ENCODE results near the gene HOXA1.

Gene HOXA1

DNA sequence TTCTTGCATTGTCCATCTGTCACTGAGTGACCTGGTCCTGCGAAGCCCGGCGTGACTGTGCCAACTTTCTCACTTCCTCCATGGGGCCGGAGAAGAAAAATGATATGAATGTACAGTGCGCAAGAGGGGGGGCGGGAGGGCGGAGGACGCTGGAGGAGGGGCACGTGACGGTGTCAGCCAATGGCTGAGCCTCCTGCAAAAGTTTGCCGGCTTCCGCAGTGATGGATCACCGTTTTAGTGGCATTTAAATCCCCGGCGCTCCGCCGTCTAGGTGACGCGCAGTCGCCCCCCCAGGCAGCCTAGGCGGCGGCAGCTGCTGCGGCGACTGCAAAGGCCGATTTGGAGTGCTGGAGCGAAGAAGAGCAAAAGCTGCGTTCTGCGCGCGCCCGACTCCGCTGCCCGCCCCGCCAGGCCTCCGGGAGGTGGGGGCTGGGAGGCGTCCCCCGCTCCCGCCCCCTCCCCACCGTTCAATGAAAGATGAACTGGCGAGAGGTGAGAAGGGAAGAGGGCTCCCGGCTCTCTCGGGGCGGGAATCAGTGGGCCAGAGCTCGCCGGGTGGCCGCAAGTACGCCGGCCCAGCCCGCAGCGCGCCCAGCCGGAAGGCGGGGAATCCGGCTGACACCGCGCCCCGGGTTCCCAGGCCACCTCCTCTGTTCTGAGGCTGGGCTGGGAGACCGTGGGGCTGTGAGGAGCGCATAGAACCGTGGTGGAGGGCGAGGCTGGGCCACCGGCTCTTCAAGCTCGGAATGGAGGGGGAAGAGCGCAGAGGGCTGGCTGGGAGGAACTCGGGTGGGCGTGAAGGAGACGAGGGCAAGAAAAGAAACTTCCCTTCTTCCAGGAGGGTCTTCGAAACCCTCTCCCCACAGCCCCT, at the start of gene HOXA1:
HOXA1 (minus strand) TSS at position 104 of the 871 bp plus-strand sequence; CDS start at position 16, 88 bp downstream.
- Histone ChIP-seq H3K27me3 (replicated peaks; ENCODE audit: control insufficient read depth, insufficient read depth, low read length) (no peaks in the 10 kb centered on the region), H3K9ac (ENCODE audit: low read length) (peak within 1 kb of the TSS; percentile 97), H3K4me1 (ENCODE audit: control insufficient read depth, insufficient read depth, low read length) (peaks cover 44% of the 10 kb centered on the region), H3K36me3 (ENCODE audit: control insufficient read depth, insufficient read depth, low read length, severe bottlenecking) (no peaks in the 10 kb centered on the region), H3K9me3 (ENCODE audit: control insufficient read depth, low read length) (no peaks in the 10 kb centered on the region), H3K4me3 (ENCODE audit: low read length) (peak within 1 kb of the TSS; percentile 94)
- no peak for DNase-seq (ENCODE audit: low read depth)

DNA sequence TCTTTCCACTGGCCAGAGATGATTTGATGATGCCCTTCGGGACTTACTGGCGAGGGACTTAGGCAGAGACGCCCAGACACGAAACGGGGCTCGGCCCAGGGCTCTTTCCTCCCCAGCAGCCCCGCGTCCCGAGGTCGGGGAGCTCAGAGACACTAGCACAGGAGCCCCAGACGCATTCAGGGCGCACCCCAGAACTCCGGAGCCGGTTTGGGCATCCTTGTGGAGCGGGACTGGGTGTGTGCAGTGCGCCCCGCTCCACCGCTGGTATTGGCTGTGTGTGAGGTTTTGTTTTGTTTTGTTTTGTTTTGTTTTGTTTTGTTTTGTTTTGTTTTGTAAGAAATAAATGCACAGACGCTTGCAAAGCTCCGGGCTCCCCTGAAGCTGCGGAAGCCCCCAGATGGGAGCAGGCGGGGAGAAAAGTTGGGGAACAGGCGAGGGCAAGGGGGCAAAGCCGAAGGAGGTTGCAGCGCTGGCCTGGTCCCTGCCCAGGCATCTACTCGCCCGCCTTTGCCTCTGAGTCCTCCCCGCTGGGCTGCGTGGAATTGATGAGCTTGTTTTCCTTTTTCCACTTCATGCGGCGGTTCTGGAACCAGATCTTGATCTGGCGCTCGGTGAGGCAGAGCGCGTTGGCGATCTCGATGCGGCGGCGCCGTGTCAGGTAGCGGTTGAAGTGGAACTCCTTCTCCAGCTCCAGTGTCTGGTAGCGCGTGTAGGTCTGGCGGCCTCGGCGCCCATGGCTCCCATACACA, 49.5 kb upstream of the HOXA1 start:
- H3K36me3 ChIP-seq (ENCODE audit: control insufficient read depth, insufficient read depth, low read length, severe bottlenecking) = peaks cover 25% of the 10 kb centered on the region
- peak overlapping the region; percentile 88 for H3K9ac ChIP-seq (ENCODE audit: low read length)
- peaks cover 44% of the 10 kb centered on the region for H3K4me1 ChIP-seq (ENCODE audit: control insufficient read depth, insufficient read depth, low read length)
- no peaks in the 10 kb centered on the region for H3K27me3 ChIP-seq (replicated peaks; ENCODE audit: control insufficient read depth, insufficient read depth, low read length)
- peak overlapping the region; percentile 94 for H3K4me3 ChIP-seq (ENCODE audit: low read length)
- DNase-seq (ENCODE audit: low read depth) = no peak
- no peaks in the 10 kb centered on the region for H3K9me3 ChIP-seq (ENCODE audit: control insufficient read depth, low read length)

DNA sequence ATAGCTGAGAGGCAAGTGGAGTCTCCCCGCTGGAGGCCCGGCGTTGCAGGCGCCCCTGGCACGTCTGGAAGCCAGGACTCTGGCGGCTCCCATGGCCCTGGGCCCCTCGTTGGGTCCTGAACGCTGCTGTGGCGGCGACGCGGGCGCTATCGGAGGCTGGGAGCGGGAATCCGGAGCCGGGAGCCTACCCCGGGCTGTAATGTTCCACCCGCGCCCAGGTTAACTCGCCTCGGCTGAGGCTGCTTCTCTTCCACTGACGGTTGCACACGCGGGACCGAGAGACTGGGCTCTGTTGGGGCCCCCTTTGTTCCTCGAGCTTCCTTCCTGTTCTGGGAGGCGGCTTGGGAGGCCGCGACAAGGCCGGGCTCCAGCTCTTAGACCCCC, 49.0 kb upstream of the HOXA1 start:
- Histone ChIP-seq H3K9ac (ENCODE audit: low read length) (peak overlapping the region; percentile 88), H3K27me3 (replicated peaks; ENCODE audit: control insufficient read depth, insufficient read depth, low read length) (no peaks in the 10 kb centered on the region), H3K4me3 (ENCODE audit: low read length) (peak overlapping the region; percentile 94), H3K4me1 (ENCODE audit: control insufficient read depth, insufficient read depth, low read length) (peaks cover 50% of the 10 kb centered on the region), H3K36me3 (ENCODE audit: control insufficient read depth, insufficient read depth, low read length, severe bottlenecking) (peaks cover 25% of the 10 kb centered on the region), H3K9me3 (ENCODE audit: control insufficient read depth, low read length) (no peaks in the 10 kb centered on the region)
- no peak for DNase-seq (ENCODE audit: low read depth)

DNA sequence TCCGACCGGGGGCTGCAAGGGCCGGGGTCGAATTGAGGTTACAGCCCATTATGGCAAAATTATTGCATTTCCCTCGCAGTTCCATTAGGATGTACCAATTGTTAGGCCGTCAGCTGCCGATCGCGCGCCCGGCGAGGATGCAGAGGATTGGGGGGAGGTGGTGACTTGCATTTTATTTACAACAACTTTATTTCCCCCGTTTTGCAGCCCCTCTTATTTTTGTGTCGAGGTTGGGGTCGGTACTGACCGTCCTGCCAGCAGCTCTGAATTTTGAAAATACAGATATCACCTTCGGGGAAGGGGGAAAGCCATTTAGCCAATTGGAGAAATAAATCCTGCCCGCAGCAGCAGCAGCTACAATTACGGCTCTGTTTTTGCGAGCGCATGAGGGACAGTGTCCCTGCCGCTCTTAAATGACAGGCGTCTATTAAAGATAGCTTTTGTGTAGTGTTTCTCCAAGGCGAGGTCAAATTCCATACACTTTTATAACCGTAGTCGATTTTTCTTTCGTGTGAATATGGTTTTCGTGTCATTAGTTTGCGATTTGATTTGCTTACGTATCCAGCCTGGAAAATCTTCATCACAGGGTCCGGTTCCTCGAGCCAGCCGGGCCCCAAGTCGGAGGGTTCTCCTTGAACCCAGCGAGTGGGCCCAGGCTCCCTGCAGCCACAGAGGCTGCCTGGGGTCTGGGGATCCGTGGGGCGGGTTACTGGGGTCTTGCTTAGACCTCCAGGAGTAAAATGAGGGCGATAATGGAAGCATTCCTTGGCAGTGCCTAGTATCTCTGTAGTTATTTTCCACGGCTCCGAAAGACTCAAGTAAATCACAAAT, 48.4 kb upstream of the HOXA1 start:
- Histone ChIP-seq H3K27me3 (replicated peaks; ENCODE audit: control insufficient read depth, insufficient read depth, low read length) (no peaks in the 10 kb centered on the region), H3K9ac (ENCODE audit: low read length) (peak overlapping the region; percentile 88), H3K4me3 (ENCODE audit: low read length) (peak overlapping the region; percentile 94), H3K4me1 (ENCODE audit: control insufficient read depth, insufficient read depth, low read length) (peaks cover 50% of the 10 kb centered on the region), H3K36me3 (ENCODE audit: control insufficient read depth, insufficient read depth, low read length, severe bottlenecking) (peaks cover 25% of the 10 kb centered on the region), H3K9me3 (ENCODE audit: control insufficient read depth, low read length) (no peaks in the 10 kb centered on the region)
- no peak for DNase-seq (ENCODE audit: low read depth)

DNA sequence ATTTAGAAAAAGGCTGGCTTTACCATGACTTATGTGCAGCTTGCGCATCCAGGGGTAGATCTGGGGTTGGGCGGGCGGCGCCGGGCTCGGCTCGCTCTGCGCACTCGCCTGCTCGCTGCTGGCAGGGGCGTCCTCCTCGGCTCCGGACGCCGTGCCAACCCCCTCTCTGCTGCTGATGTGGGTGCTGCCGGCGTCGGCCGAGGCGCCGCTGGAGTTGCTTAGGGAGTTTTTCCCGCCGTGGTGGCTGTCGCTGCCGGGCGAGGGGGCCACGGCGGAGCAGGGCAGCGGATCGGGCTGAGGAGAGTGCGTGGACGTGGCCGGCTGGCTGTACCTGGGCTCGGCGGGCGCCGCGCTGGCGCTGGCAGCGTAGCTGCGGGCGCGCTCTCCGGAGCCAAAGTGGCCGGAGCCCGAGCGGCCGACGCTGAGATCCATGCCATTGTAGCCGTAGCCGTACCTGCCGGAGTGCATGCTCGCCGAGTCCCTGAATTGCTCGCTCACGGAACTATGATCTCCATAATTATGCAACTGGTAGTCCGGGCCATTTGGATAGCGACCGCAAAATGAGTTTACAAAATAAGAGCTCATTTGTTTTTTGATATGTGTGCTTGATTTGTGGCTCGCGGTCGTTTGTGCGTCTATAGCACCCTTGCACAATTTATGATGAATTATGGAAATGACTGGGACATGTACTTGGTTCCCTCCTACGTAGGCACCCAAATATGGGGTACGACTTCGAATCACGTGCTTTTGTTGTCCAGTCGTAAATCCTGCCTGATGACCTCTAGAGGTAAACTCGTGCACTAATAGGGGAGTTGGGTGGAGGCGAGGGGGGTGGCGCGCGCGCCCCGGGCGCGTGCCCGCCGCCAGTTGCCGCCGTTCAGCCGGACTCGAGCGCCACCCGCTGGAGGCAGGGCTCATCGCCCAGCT, 47.5 kb upstream of the HOXA1 start, which contains the start of gene HOXA5:
HOXA5 (minus strand) TSS at position 659 of the 927 bp plus-strand sequence; CDS start at position 585, 74 bp downstream.
- peaks cover 55% of the 10 kb centered on the region for H3K4me1 ChIP-seq (ENCODE audit: control insufficient read depth, insufficient read depth, low read length)
- H3K9me3 ChIP-seq (ENCODE audit: control insufficient read depth, low read length) = no peaks in the 10 kb centered on the region
- no peaks in the 10 kb centered on the region for H3K27me3 ChIP-seq (replicated peaks; ENCODE audit: control insufficient read depth, insufficient read depth, low read length)
- H3K36me3 ChIP-seq (ENCODE audit: control insufficient read depth, insufficient read depth, low read length, severe bottlenecking) = peaks cover 25% of the 10 kb centered on the region
- no peak for DNase-seq (ENCODE audit: low read depth)
- H3K4me3 ChIP-seq (ENCODE audit: low read length) = peak within 1 kb of the TSS; percentile 94
- H3K9ac ChIP-seq (ENCODE audit: low read length) = peak within 1 kb of the TSS; percentile 88

DNA sequence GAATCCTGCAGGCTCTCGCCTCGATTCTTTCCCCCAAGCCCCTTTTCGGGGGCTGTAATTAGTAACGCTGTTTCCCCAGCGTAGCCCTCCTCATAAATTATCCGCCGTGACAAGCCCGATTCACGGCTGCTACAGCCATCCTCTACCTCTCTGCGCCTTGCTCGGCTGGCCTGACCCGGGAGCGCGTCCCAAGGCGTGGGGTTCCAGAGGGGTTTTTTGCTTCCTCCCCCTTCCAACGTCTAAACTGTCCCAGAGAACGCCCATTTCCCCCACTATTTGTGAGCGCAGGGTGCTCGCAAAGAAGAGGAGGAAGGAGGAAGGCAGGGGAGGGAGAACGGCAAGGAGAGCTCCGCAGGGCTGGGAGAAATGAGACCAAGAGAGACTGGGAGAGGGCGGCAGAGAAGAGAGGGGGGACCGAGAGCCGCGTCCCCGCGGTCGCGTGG, 46.8 kb upstream of the HOXA1 start:
- Histone ChIP-seq H3K4me1 (ENCODE audit: control insufficient read depth, insufficient read depth, low read length) (peaks cover 57% of the 10 kb centered on the region), H3K9ac (ENCODE audit: low read length) (peak overlapping the region; percentile 88), H3K9me3 (ENCODE audit: control insufficient read depth, low read length) (no peaks in the 10 kb centered on the region), H3K4me3 (ENCODE audit: low read length) (peak overlapping the region; percentile 82), H3K36me3 (ENCODE audit: control insufficient read depth, insufficient read depth, low read length, severe bottlenecking) (peaks cover 25% of the 10 kb centered on the region), H3K27me3 (replicated peaks; ENCODE audit: control insufficient read depth, insufficient read depth, low read length) (no peaks in the 10 kb centered on the region)
- DNase-seq (ENCODE audit: low read depth) = no peak

DNA sequence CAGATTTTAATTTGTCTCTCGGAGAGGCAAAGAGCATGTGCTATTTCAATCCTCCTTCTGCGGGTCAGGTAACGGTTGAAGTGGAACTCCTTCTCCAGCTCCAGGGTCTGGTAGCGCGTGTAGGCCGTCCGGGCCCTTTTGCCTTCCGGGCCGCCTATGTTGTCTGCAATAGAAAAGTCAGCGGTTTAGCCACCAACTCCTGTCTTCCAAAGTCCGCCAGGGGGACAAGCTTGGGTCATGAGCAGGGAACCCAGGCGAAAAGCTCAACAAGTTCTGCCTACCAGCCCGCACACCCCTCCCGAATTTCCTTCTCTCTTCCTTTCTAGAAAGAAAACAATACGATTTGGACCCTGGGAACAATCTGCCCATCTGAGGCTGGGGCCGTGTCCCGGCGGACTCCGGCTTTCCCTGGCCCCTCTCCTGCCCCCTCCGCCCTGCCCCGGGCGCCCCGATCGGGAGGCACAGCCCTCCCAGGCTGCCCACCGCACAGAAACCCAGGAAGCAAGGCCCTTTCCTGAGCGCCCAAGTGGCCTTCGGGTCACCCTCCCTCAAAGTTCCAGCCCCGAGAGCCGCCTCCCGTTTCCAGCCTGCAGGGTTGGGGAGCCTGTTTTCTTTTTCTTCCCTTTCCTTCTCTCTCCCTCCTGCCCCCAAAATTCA, 46.3 kb upstream of the HOXA1 start:
- Histone ChIP-seq H3K27me3 (replicated peaks; ENCODE audit: control insufficient read depth, insufficient read depth, low read length) (no peaks in the 10 kb centered on the region), H3K4me3 (ENCODE audit: low read length) (peak overlapping the region; percentile 82), H3K4me1 (ENCODE audit: control insufficient read depth, insufficient read depth, low read length) (peaks cover 57% of the 10 kb centered on the region), H3K9me3 (ENCODE audit: control insufficient read depth, low read length) (no peaks in the 10 kb centered on the region), H3K36me3 (ENCODE audit: control insufficient read depth, insufficient read depth, low read length, severe bottlenecking) (peaks cover 25% of the 10 kb centered on the region), H3K9ac (ENCODE audit: low read length) (peak overlapping the region; percentile 88)
- DNase-seq (ENCODE audit: low read depth) = no peak

DNA sequence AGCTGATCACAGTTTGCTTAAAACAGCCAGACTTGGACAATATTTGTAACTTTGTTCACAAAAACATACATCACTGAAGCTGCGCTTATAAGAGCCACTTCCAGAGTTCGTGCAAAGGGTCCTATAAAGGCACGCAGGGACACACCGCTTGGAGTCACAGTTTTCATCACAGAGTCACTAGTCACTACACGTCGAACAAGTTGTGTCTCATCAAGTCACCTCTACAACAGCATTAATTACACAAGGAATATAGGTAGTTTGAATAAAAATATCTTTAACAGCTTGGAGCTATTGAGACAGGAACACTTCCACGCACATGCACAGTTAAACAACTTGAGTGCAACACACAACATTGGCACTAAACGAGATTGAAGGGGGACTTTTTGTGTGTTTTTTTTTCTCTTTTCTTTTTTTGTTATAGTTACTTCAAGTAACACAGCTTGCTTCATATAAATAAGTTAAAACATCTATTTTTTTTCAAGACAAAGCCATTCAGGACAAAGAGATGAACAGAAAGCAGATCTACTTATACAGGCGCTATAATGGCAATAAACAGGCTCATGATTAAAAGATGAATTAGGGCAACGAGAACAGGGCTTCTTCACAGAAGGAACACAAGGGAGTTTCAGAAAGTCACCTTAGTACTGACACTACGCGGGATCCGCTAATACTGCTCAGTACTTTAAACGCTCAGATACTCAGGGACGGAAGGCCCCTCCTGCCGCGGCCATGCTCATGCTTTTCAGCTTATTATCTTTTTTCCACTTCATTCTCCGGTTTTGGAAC, 45.5 kb upstream of the HOXA1 start:
- peak overlapping the region; percentile 82 for H3K4me3 ChIP-seq (ENCODE audit: low read length)
- H3K9ac ChIP-seq (ENCODE audit: low read length) = peak overlapping the region; percentile 88
- no peak for DNase-seq (ENCODE audit: low read depth)
- H3K27me3 ChIP-seq (replicated peaks; ENCODE audit: control insufficient read depth, insufficient read depth, low read length) = no peaks in the 10 kb centered on the region
- H3K36me3 ChIP-seq (ENCODE audit: control insufficient read depth, insufficient read depth, low read length, severe bottlenecking) = peaks cover 25% of the 10 kb centered on the region
- H3K9me3 ChIP-seq (ENCODE audit: control insufficient read depth, low read length) = no peaks in the 10 kb centered on the region
- H3K4me1 ChIP-seq (ENCODE audit: control insufficient read depth, insufficient read depth, low read length) = peaks cover 57% of the 10 kb centered on the region

DNA sequence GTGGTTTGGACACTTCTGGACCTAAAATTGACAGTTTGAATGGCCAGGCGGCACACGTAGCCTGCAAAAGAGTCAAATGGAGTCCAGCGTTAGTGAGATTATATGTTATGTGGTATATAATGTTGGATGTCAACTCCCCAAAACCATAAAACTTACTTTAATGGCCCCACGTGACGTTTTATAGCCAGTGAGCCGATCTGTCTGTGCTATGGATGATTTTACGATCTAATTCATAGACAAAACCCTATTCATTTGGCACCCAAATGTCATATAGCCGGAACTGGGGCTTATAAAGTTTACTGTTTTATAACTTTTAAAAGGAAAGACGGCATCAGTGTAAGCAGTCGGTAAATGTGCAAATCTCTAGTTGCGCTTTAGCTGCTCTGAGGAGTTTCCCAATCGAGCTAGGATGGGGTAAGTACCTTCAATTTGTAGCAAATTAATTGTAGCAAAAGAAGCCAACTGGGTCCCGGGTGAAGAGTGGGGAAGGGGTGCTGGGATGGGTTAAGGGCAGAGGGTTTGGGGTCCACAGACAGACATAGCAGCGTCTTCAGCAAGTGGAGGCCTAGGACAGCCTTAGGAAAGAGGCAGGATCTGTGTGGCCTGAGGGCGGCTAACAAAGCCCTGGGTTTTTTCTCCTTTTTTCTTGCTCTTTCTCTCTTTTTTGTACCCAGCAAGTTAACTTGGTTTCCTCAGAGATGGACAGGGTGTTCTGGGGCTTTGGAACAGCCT, 44.5 kb upstream of the HOXA1 start:
- no peaks in the 10 kb centered on the region for H3K27me3 ChIP-seq (replicated peaks; ENCODE audit: control insufficient read depth, insufficient read depth, low read length)
- H3K9ac ChIP-seq (ENCODE audit: low read length) = peak overlapping the region; percentile 88
- H3K9me3 ChIP-seq (ENCODE audit: control insufficient read depth, low read length) = no peaks in the 10 kb centered on the region
- DNase-seq (ENCODE audit: low read depth) = no peak
- H3K36me3 ChIP-seq (ENCODE audit: control insufficient read depth, insufficient read depth, low read length, severe bottlenecking) = peaks cover 22% of the 10 kb centered on the region
- H3K4me1 ChIP-seq (ENCODE audit: control insufficient read depth, insufficient read depth, low read length) = peaks cover 61% of the 10 kb centered on the region
- peak overlapping the region; percentile 82 for H3K4me3 ChIP-seq (ENCODE audit: low read length)
